GM10248 (cell line): ENCODE results near the gene NKAPL.

Experiments
- CTCF ChIA-PET: fragments of 300-600 bp; sonication (Branson Sonifier 250); formaldehyde crosslinking; extraction: SDS; loops from one replicate; lab custom pipeline; 2021; ENCODE audit warnings: antibody characterized with exemption; lab: Yijun Ruan, JAX
- POLR2A ChIA-PET: fragments of 350-650 bp; sonication (Branson Sonifier 250); formaldehyde crosslinking; extraction: SDS; loops from one replicate; lab custom pipeline; 2020; ENCODE audit warnings: antibody characterized with exemption; lab: Yijun Ruan, JAX
- DNase-seq: peaks from one replicate; pipeline ENCODE4 v3.0.0; 2012; ENCODE audit errors: extremely low spot score
- CTCF ChIP-seq: IDR thresholded peaks from 2 replicates; pipeline ENCODE4 v1.5.1; 2012; ENCODE audit warnings: mild to moderate bottlenecking, low read depth; ENCODE audit errors: extremely low read depth, missing control alignments, control extremely low read depth

NKAPL gene

GRCh38 chr6:28258877-28259777 lies at the start of gene NKAPL:
TSS of gene NKAPL (plus strand) at chr6:28259297. CDS start at chr6:28259372, 75 bp downstream.
- DNase-seq: peak; percentile 70
- POLR2A ChIA-PET: no interaction called here

GRCh38 chr6:28209753-28210535 lies 49.2 kb upstream of the NKAPL start:
- CTCF ChIA-PET: interaction anchor here (0.8 to 1.6 kb wide), 3 partner anchors 11 to 146 kb away, joined by 3 to 5 read pairs (median 3); no protein-coding TSS in a partner anchor
- no peak for TF ChIP-seq CTCF
- DNase-seq: no peak
- POLR2A ChIA-PET: no interaction called here

More at GRCh38 chr6:28258877-28259777, at the start of gene NKAPL:
- CTCF ChIA-PET: no interaction called here
- no peak for TF ChIP-seq CTCF

GRCh38 chr6:28211840-28212509 lies 47.1 kb upstream of the NKAPL start:
- peak; percentile 27 for DNase-seq
- POLR2A ChIA-PET: no interaction called here
- no peak for TF ChIP-seq CTCF
- CTCF ChIA-PET: interaction anchor here (1.0 to 2.2 kb wide), 3 partner anchors 14 to 144 kb away, joined by 3 to 7 read pairs (median 4); no protein-coding TSS in a partner anchor

DNA sequence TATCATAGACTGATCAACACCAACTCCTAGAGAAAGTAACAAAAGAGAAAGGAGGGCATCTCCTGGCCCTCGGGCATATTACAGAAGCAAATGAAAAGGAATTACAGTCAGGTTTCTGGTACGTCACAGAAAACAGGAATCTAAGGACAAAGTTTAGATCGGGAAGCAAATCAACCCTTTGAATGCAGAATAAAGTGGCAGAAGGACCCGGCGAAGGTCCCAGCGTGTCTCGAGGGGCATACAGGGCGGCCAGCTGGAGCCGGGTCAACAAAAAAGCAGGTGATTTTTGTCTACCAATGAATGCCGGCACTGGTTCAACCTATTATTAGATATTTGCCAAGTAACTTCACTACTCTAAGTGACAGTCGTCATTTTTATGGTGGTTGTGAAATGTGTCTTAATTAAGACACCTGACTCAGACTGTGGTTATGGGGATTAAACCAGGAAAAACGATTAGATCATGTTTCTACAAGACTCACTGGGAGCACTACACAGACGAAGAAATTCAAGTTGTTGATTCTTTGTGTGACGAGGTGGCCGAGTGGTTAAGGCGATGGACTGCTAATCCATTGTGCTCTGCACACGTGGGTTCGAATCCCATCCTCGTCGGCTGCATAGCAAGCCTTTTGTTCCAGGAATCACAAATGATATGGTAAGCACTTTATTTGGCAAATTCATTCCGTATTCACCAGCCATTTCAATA lies 46.4 kb upstream of the NKAPL start:
- ChIA-PET CTCF (interaction anchor here (0.7 to 2.2 kb wide), 2 partner anchors 69 to 144 kb away, joined by 3 to 7 read pairs; partner anchors contain the start of gene PGBD1), POLR2A (no interaction called here)
- peak; percentile 69 for DNase-seq
- TF ChIP-seq CTCF: peak; percentile 37

GRCh38 chr6:28213213-28213523 lies 45.9 kb upstream of the NKAPL start:
- POLR2A ChIA-PET: no interaction called here
- DNase-seq: no peak
- TF ChIP-seq CTCF: no peak
- CTCF ChIA-PET: interaction anchor here (0.7 to 2.2 kb wide), 2 partner anchors 68 to 143 kb away, joined by 3 to 7 read pairs; partner anchors contain the start of gene PGBD1
